ENCODE results near the gene TNS2. TPM values are rescaled to one million over a fixed set of nuclear protein-coding genes. Genes with fewer than 3 reads are reported as not detected.

TNS2 gene
- total RNA-seq, 6 donors from 2014 or later: 99.1 to 703 (median 197) TPM

DNA sequence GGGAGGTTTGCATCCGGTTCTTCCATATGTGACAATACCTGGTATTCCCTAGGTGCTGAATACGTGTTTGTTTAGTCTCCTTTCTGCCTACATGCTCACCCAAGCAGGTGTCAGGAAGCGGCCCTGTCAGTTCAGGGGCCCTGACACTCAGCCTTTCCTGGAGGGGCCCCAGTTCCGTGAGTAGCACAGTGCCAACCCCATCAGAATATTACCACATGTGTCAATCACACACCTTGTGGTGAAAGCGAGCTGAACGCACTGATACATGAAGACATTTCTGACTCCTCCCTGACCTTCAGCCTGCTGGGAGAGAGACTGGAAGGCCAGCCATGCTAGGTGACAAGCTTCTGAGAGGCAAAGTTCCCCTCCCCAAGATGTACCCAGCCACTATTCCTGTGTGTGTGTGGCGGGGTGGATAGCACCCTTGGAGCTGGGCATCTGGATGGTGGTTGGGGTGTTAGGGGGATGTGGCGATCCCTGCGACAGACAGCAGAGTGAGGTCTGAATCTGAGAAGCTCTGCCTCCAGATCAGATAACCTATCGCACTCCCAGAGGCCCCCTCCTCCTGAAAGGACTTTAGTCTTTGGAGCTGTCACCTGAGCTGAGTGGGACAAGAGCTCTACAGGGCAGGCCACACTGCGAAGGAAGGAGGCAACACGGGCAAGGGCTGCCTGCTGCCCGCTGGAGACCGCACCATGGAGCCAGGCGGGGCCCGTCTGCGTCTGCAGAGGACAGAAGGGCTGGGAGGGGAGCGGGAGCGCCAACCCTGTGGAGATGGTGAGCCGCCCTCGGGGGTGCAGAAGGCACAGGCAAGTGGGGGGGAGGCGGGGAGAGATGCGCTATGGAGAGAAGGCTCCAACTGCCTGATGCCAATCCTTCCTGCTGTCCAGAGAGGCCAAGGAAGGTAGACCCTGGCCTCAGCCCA lies 53.3 kb downstream of the TNS2 start, which contains the start of gene SOAT2:
SOAT2 (plus strand) TSS at position 604 of the 925 bp plus-strand sequence; CDS start at position 696, 92 bp downstream.
- Histone ChIP-seq H3K27me3 (no peaks in the 10 kb centered on the region), H3K36me3 (no peaks in the 10 kb centered on the region), H3K9me3 (no peaks in the 10 kb centered on the region), H3K4me1 (peaks cover 12 to 25% (median 17%) of the 10 kb centered on the region in 4 donors), H3K27ac (peak within 1 kb of the TSS in 2 of 4 donors; percentile 5 to 52), H3K4me3 (no peak within 1 kb of the TSS)
- TF ChIP-seq EP300 (IDR thresholded peaks at IDR 0.05) (no peak), POLR2AphosphoS5 (IDR thresholded peaks at IDR 0.05) (no peak), POLR2A (IDR thresholded peaks at IDR 0.05) (no peak)
- TF ChIP-seq, protein P1, sequence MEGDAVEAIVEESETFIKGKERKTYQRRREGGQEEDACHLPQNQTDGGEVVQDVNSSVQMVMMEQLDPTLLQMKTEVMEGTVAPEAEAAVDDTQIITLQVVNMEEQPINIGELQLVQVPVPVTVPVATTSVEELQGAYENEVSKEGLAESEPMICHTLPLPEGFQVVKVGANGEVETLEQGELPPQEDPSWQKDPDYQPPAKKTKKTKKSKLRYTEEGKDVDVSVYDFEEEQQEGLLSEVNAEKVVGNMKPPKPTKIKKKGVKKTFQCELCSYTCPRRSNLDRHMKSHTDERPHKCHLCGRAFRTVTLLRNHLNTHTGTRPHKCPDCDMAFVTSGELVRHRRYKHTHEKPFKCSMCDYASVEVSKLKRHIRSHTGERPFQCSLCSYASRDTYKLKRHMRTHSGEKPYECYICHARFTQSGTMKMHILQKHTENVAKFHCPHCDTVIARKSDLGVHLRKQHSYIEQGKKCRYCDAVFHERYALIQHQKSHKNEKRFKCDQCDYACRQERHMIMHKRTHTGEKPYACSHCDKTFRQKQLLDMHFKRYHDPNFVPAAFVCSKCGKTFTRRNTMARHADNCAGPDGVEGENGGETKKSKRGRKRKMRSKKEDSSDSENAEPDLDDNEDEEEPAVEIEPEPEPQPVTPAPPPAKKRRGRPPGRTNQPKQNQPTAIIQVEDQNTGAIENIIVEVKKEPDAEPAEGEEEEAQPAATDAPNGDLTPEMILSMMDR (IDR thresholded peaks at IDR 0.05): no peak
- WGBS, 2 donors: 72 to 74% methylated on average over 18 to 22 of the region's 23 CpGs
- no peak for ATAC-seq (ENCODE audit: low FRiP score in 2 of 2)
- DNase-seq: peak in 1 of 2 donors; percentile 68

DNA sequence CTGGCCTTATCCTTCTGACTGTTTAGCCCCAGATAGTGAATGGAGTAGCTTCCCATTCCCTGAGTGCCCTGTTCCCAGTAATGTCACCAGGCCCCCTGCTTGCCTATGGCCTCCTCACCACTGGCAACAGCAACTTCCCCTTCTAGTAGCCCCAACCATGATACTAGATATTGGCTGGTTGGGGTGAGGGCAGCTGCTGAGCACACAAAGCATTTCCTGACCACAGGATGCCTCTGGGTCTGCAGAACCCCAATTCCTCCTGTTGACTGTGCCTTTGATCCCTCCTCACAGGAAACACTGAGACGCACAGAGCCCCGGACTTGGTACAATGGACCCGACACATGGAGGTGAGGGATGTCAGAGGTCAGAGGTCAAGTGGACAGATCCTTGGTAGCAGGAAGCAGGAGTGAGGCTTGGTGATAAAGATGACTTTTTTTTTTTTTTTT lies 54.0 kb downstream of the TNS2 start:
- H3K9me3 ChIP-seq: no peaks in the 10 kb centered on the region
- 34 to 45% methylated on average over 3 of the region's 3 CpGs for WGBS, 2 donors
- H3K4me3 ChIP-seq: no peak overlapping the region
- no peak for ATAC-seq (ENCODE audit: low FRiP score in 2 of 2)
- H3K36me3 ChIP-seq: no peaks in the 10 kb centered on the region
- no peak for TF ChIP-seq EP300 (IDR thresholded peaks at IDR 0.05)
- peak in 1 of 2 donors; percentile 13 for TF ChIP-seq POLR2AphosphoS5 (IDR thresholded peaks at IDR 0.05)
- TF ChIP-seq, protein P1 (IDR thresholded peaks at IDR 0.05): no peak
- TF ChIP-seq POLR2A (IDR thresholded peaks at IDR 0.05): no peak
- H3K4me1 ChIP-seq: peaks cover 5 to 17% (median 9%) of the 10 kb centered on the region in 4 donors
- H3K27me3 ChIP-seq: no peaks in the 10 kb centered on the region
- peak overlapping the region in 1 of 4 donors; percentile 52 for H3K27ac ChIP-seq
- DNase-seq: peak in 1 of 2 donors; percentile 32

DNA sequence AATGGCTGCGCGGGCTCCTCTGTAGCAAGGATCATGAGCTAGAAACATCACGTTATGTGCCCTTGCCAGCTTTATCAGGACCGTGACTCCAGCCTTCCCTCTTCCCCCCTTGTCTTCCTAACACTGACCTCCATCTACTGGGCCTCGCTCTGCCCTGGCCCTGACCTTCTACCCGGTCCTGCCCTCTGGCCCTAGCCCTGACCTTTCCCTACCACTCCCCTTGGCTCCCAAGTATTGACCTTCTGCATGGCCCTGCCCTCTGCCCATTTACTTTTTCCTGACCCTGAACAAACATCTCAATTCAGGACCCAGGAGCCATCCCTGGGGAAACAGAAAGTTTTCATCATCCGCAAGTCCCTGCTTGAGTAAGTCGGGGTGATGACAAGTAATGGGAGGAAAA lies 55.4 kb downstream of the TNS2 start:
- TF ChIP-seq EP300 (IDR thresholded peaks at IDR 0.05): no peak
- TF ChIP-seq, protein P1 (IDR thresholded peaks at IDR 0.05): no peak
- TF ChIP-seq POLR2A (IDR thresholded peaks at IDR 0.05): no peak
- no peak for TF ChIP-seq POLR2AphosphoS5 (IDR thresholded peaks at IDR 0.05)
- WGBS, 2 donors: 90 to 94% methylated on average over 8 of the region's 8 CpGs
- Histone ChIP-seq H3K27ac (no peak overlapping the region), H3K36me3 (no peaks in the 10 kb centered on the region), H3K9me3 (no peaks in the 10 kb centered on the region), H3K4me3 (no peak overlapping the region), H3K27me3 (no peaks in the 10 kb centered on the region), H3K4me1 (peaks cover 0 to 11% (median 4%) of the 10 kb centered on the region in 4 donors)
- no peak for DNase-seq
- ATAC-seq (ENCODE audit: low FRiP score in 2 of 2): no peak

DNA sequence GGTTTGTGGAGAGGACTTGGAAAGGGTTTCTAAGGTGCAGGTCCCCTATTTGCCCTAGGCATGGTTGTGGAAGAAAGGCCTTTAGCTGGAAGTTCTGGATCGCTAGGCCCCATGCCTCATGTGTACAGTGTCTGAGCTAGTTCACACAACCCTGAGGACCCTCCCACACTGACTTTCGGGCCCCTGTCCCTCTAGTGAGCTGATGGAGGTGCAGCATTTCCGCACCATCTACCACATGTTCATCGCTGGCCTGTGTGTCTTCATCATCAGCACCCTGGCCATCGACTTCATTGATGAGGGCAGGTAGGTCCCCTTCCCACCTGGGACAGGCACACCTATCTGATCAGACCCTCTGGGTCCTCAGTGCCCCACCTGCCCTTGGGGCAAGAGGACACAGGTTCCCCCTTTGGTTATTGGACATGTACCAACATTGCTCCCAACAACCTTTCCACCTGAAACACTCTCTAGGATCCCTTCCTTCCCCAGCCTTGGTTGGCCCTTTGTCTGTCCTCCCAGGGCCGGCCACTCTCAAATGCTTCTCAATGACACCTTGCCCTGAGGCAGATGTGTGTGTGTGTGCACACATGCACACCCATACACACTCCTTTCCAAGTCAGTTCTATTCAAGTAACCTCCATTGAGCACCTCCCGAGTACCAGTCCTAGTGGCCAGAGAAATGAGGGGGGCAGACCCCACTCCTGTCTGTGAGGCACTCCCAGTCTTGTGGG lies 56.0 kb downstream of the TNS2 start:
- no peak for DNase-seq

More for the DNA sequence above, 56.0 kb downstream of the TNS2 start:
- TF ChIP-seq, protein P1 (IDR thresholded peaks at IDR 0.05): no peak
- no peak for TF ChIP-seq POLR2A (IDR thresholded peaks at IDR 0.05)
- TF ChIP-seq POLR2AphosphoS5 (IDR thresholded peaks at IDR 0.05): no peak
- no peak for TF ChIP-seq EP300 (IDR thresholded peaks at IDR 0.05)
- 87 to 90% methylated on average over 5 to 7 of the region's 7 CpGs for WGBS, 2 donors
- Histone ChIP-seq H3K27ac (no peak overlapping the region), H3K9me3 (no peaks in the 10 kb centered on the region), H3K36me3 (no peaks in the 10 kb centered on the region), H3K27me3 (no peaks in the 10 kb centered on the region), H3K4me3 (no peak overlapping the region), H3K4me1 (peaks cover 0 to 11% (median 4%) of the 10 kb centered on the region in 4 donors)
- no peak for ATAC-seq (ENCODE audit: low FRiP score in 2 of 2)

Data from upper lobe of left lung (tissue), 6 donors.